ENCODE data around the gene SOX2.

GRCh38 chr3:181755959-181756358, 44.2 kb downstream of the SOX2 start:
- TF ChIP-seq TAF1 (IDR thresholded peaks at IDR 0.05; ENCODE audit: borderline replicate concordance, insufficient read depth, low read length) = no peak
- no peak for TF ChIP-seq POLR2AphosphoS5 (IDR thresholded peaks at IDR 0.05; ENCODE audit: low read depth, low read length)
